Panc1 (cell line): ENCODE results near the gene SMARCAD1. TPM values are rescaled to one million over a fixed set of nuclear protein-coding genes. Genes with fewer than 3 reads are reported as not detected.
"Not testable (repeated sequence)": the region's sequence is repeated elsewhere in the genome, so short reads cannot be mapped to it uniquely, and the experiment has no call there.

Experiments
- ATAC-seq: fragments of 200-7000 bp; cut with Tn5 transposase; 2 replicates; pipeline ENCODE4 v1.9.1; 2020; ENCODE audit warnings: mild to moderate bottlenecking, moderate library complexity
- BruUV-seq: library from RNA; stranded (reverse); fragments of 400-500 nt; replicated peaks from 2 replicates; lab custom pipeline; 2021; lab: Mats Ljungman, UMichigan
- CTCF ChIA-PET: fragments of 300-600 bp; sonication (Branson Sonifier 250); formaldehyde crosslinking; loops from one replicate; lab custom pipeline; 2022; ENCODE audit warnings: antibody characterized with exemption; lab: Charles Lee
- POLR2A ChIA-PET: fragments of 300-600 bp; sonication (Branson Sonifier 250); formaldehyde crosslinking; loops from one replicate; lab custom pipeline; 2022; ENCODE audit warnings: antibody characterized with exemption; lab: Charles Lee
- DNase-seq: peaks from one replicate; pipeline ENCODE4 v3.0.0-alpha.2; 2010; ENCODE audit warnings: low read depth, low spot score
- H3K27ac ChIP-seq: 2 replicates; pipeline ENCODE4 v1.5.1; 2011; ENCODE audit warnings: mild to moderate bottlenecking, low read length, inconsistent platforms
- H3K27me3 ChIP-seq: fragments of 200-500 bp; sonication (Bioruptor generic); 2 replicates; pipeline ENCODE4 v1.6.0; 2014; ENCODE audit warnings: low read length, inconsistent platforms; ENCODE audit not compliant: control insufficient read depth, insufficient read depth
- H3K36me3 ChIP-seq: fragments of 200-500 bp; sonication (Bioruptor generic); 2 replicates; pipeline ENCODE4 v1.5.1; 2014; ENCODE audit warnings: inconsistent platforms, mild to moderate bottlenecking, low read length, moderate library complexity; ENCODE audit not compliant: control insufficient read depth, insufficient read depth
- H3K4me1 ChIP-seq: 2 replicates; pipeline ENCODE4 v1.5.1; 2011; ENCODE audit warnings: inconsistent platforms, mild to moderate bottlenecking, low read length, moderate library complexity; ENCODE audit not compliant: control insufficient read depth, insufficient read depth
- H3K4me3 ChIP-seq, 2 experiments: 2 replicates each; pipeline ENCODE4 v1.5.1; 2011 to 2012; ENCODE audit warnings: low read depth in 2 of 2, low read length in 2 of 2, mild to moderate bottlenecking in 2 of 2, inconsistent platforms in 1 of 2, moderate library complexity in 1 of 2
- H3K9me3 ChIP-seq: fragments of 200-500 bp; sonication (Bioruptor generic); 2 replicates; pipeline ENCODE4 v1.5.1; 2014; ENCODE audit warnings: low read depth, mild to moderate bottlenecking, inconsistent platforms, low read length, moderate library complexity; ENCODE audit not compliant: control insufficient read depth, insufficient read depth
- POLR2AphosphoS5 ChIP-seq: IDR thresholded peaks from 2 replicates; pipeline ENCODE4 v1.6.1; 2012; ENCODE audit warnings: mild to moderate bottlenecking, low read depth, low read length, moderate library complexity
- SIN3A ChIP-seq: IDR thresholded peaks from 2 replicates; pipeline ENCODE4 v1.6.1; 2012; ENCODE audit warnings: low read depth, mild to moderate bottlenecking, low read length, moderate library complexity, borderline replicate concordance; ENCODE audit not compliant: insufficient read depth
- TCF7L2 ChIP-seq: IDR thresholded peaks from 2 replicates; pipeline ENCODE4 v1.6.1; 2011; ENCODE audit warnings: mild to moderate bottlenecking, low read depth, low read length, inconsistent platforms
- in situ Hi-C: cut with HindIII; loops from 2 replicates; pipeline ENCODE4 v1.10.0; 2016; ENCODE audit warnings: low sequenced_read_pairs, low pct_unique_long_range_greater_than_20kb
- intact Hi-C: fragments of 100-400 bp; cut with micrococcal nuclease; formaldehyde crosslinking; loops from one replicate; pipeline ENCODE4 v1.10.0; 2022; ENCODE audit not compliant: unreplicated experiment
- total RNA-seq: library from RNA; stranded (reverse); gene quantifications from one replicate; pipeline ENCODE4 v1.2.1, GENCODE V29; 2021; ENCODE audit not compliant: unreplicated experiment
- TF ChIP-seq, protein P1 (sequence below): fragments of 450-650 bp; IDR thresholded peaks from 2 replicates; pipeline ENCODE4 v1.5.1; 2017; ENCODE audit warnings: mild to moderate bottlenecking
- TF ChIP-seq, protein P2 (sequence below), 2 experiments: IDR thresholded peaks; 2 replicates each; pipeline ENCODE4 v1.6.1; 2011 to 2012; ENCODE audit warnings: low read depth in 2 of 2, control low read depth in 1 of 2, low read length in 1 of 2, mild to moderate bottlenecking in 1 of 2, moderate library complexity in 1 of 2; ENCODE audit not compliant: insufficient read depth in 1 of 2

The SMARCAD1 gene
- total RNA-seq, 1 experiment from 2014 or later = 20.7 TPM

DNA sequence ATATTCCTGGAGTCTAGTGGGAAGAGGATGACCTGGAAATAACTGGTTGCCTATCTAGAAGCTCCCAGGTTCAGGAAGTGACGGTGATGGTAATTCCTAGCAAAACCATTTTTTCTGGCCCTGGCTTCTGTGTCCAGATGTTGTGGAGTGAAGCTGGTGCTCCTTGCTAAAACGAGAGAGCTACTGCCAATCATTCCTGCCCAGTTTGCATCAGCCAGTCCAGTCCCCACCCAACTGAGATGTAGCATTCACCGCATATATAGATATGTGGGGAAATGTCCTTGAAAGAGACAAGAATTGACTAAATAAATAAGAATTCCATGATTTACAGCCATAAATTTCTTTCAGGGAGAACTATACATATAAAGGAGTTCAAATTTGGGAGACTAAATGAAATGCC, 128.6 kb downstream of the SMARCAD1 start:
- no peaks in the 10 kb centered on the region for H3K36me3 ChIP-seq
- no peaks in the 10 kb centered on the region for H3K4me1 ChIP-seq
- no peaks in the 10 kb centered on the region for H3K27me3 ChIP-seq
- no peaks in the 10 kb centered on the region for H3K9me3 ChIP-seq
- no peak overlapping the region for H3K27ac ChIP-seq
- POLR2A ChIA-PET = no interaction called here
- H3K4me3 ChIP-seq = no peak overlapping the region
- TF ChIP-seq, protein P1, sequence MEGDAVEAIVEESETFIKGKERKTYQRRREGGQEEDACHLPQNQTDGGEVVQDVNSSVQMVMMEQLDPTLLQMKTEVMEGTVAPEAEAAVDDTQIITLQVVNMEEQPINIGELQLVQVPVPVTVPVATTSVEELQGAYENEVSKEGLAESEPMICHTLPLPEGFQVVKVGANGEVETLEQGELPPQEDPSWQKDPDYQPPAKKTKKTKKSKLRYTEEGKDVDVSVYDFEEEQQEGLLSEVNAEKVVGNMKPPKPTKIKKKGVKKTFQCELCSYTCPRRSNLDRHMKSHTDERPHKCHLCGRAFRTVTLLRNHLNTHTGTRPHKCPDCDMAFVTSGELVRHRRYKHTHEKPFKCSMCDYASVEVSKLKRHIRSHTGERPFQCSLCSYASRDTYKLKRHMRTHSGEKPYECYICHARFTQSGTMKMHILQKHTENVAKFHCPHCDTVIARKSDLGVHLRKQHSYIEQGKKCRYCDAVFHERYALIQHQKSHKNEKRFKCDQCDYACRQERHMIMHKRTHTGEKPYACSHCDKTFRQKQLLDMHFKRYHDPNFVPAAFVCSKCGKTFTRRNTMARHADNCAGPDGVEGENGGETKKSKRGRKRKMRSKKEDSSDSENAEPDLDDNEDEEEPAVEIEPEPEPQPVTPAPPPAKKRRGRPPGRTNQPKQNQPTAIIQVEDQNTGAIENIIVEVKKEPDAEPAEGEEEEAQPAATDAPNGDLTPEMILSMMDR = no peak
- TF ChIP-seq, protein P2, sequence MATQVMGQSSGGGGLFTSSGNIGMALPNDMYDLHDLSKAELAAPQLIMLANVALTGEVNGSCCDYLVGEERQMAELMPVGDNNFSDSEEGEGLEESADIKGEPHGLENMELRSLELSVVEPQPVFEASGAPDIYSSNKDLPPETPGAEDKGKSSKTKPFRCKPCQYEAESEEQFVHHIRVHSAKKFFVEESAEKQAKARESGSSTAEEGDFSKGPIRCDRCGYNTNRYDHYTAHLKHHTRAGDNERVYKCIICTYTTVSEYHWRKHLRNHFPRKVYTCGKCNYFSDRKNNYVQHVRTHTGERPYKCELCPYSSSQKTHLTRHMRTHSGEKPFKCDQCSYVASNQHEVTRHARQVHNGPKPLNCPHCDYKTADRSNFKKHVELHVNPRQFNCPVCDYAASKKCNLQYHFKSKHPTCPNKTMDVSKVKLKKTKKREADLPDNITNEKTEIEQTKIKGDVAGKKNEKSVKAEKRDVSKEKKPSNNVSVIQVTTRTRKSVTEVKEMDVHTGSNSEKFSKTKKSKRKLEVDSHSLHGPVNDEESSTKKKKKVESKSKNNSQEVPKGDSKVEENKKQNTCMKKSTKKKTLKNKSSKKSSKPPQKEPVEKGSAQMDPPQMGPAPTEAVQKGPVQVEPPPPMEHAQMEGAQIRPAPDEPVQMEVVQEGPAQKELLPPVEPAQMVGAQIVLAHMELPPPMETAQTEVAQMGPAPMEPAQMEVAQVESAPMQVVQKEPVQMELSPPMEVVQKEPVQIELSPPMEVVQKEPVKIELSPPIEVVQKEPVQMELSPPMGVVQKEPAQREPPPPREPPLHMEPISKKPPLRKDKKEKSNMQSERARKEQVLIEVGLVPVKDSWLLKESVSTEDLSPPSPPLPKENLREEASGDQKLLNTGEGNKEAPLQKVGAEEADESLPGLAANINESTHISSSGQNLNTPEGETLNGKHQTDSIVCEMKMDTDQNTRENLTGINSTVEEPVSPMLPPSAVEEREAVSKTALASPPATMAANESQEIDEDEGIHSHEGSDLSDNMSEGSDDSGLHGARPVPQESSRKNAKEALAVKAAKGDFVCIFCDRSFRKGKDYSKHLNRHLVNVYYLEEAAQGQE (IDR thresholded peaks at IDR 0.05; ENCODE audit: insufficient read depth in 1 of 2, low read depth in 2 of 2, low read length in 1 of 2) = no peak
- TF ChIP-seq POLR2AphosphoS5 (no peak), SIN3A (no peak), TCF7L2 (no peak)
- DNase-seq (no peak), ATAC-seq (no peak)
- intact Hi-C loops (no loop called here), in situ Hi-C loops (no loop called here)
- BruUV-seq = no TSS peak
- CTCF ChIA-PET = no interaction called here

DNA sequence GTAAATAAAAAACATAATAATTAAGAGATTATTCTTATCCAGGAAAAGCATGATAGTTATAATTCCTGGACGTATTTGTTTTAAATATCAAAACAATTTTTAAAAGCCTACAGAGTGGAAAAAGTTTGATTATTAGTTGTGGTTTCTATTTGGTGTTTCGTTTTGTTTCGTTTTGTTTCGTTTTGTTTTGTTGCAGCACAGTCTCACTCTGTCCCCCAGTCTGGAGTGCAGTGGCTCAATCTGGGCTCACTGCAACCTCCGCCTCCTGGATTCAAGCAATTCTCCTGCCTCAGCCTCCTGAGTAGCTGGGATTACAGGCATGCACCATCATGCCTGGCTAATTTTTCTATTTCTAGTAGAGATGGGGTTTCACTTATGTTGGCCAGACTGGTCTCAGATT, 129.1 kb downstream of the SMARCAD1 start:
- H3K4me1 ChIP-seq, in situ Hi-C loops, CTCF ChIA-PET, intact Hi-C loops, DNase-seq, ATAC-seq, H3K4me3 ChIP-seq, POLR2A ChIA-PET, H3K27me3 ChIP-seq, H3K27ac ChIP-seq, H3K36me3 ChIP-seq, BruUV-seq, H3K9me3 ChIP-seq: not testable (repeated sequence)

DNA sequence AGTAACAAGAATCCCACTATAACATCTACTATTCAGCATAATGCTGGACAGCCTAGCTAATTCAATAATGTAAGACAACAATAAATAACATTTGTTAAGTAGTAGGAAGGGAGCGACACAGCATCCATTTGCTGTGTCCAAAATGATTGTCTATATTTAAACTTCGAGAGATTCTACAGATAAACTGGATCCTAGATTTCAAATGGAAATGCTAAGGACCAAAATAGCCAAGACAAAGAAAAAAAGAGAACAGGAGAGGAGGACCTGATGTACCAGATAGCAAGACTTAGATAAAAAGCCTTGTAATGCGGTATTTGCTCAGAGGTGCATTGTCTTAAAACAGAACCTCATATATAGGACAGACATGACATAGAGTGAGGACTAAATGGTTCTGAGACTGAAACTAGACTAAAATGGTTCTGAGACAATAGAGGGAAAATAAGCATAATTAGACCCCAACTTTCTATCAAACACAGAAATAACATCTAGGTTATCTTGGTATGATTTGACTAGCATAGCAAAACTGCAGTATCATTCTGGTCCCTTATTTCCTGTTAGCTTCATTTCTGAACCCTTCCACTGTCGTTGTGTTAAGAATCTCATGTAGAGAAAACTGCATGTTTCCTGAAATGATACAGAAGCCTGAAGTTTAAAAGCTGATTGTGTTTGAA, 131.2 kb downstream of the SMARCAD1 start:
- no peak overlapping the region for H3K27ac ChIP-seq
- CTCF ChIA-PET = no interaction called here
- H3K27me3 ChIP-seq = no peaks in the 10 kb centered on the region
- no TSS peak for BruUV-seq
- DNase-seq = no peak
- POLR2A ChIA-PET = no interaction called here
- H3K9me3 ChIP-seq = no peaks in the 10 kb centered on the region
- H3K36me3 ChIP-seq = no peaks in the 10 kb centered on the region
- in situ Hi-C loops (no loop called here), intact Hi-C loops (no loop called here)
- ATAC-seq = no peak
- no peak overlapping the region for H3K4me3 ChIP-seq
- H3K4me1 ChIP-seq = no peaks in the 10 kb centered on the region
- no peak for TF ChIP-seq POLR2AphosphoS5
- TF ChIP-seq SIN3A = no peak
- TF ChIP-seq, protein P2 (IDR thresholded peaks at IDR 0.05; ENCODE audit: insufficient read depth in 1 of 2, low read depth in 2 of 2, low read length in 1 of 2) = no peak
- no peak for TF ChIP-seq TCF7L2
- TF ChIP-seq, protein P1 = no peak
